Measurements from ENCODE around the gene GDPD5. TPM values are rescaled to one million over a fixed set of nuclear protein-coding genes. Genes with fewer than 3 reads are reported as not detected.

The GDPD5 gene
- total RNA-seq, 1 donor from 2014 or later, result 15.8 TPM

DNA sequence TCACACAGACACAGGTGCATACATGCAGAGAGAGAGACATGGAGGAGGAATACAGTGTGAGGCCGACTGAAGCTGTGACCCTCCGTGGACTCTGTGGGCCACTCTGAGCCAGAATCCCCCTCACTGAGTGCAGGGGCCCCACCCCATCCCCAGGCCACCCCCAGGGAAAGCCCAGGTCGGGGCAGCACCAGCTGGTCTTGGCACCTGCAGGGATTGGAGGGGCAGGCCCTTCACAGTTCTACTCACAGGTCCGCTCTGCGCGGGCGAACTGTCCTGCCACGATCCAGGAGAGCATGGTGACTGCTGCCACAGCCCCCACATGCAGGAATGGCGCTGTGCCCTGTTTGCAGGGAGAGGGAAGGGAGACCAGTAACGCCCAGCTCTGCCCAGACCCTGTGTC lies 76.5 kb downstream of the GDPD5 start:
- no peak overlapping the region for H3K27ac ChIP-seq
- no peaks in the 10 kb centered on the region for H3K36me3 ChIP-seq
- DNase-seq (no peak), ATAC-seq (no peak)
- intact Hi-C loops (cut with DNase I), result loop anchor here (5.0 kb wide), 1 partner anchor 83 kb away; no protein-coding TSS in a partner anchor
- no peaks in the 10 kb centered on the region for H3K27me3 ChIP-seq (ENCODE audit: low read depth)
- TF ChIP-seq, protein P1, sequence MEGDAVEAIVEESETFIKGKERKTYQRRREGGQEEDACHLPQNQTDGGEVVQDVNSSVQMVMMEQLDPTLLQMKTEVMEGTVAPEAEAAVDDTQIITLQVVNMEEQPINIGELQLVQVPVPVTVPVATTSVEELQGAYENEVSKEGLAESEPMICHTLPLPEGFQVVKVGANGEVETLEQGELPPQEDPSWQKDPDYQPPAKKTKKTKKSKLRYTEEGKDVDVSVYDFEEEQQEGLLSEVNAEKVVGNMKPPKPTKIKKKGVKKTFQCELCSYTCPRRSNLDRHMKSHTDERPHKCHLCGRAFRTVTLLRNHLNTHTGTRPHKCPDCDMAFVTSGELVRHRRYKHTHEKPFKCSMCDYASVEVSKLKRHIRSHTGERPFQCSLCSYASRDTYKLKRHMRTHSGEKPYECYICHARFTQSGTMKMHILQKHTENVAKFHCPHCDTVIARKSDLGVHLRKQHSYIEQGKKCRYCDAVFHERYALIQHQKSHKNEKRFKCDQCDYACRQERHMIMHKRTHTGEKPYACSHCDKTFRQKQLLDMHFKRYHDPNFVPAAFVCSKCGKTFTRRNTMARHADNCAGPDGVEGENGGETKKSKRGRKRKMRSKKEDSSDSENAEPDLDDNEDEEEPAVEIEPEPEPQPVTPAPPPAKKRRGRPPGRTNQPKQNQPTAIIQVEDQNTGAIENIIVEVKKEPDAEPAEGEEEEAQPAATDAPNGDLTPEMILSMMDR (IDR thresholded peaks at IDR 0.05), result no peak
- no peaks in the 10 kb centered on the region for H3K4me1 ChIP-seq
- no peak overlapping the region for H3K4me3 ChIP-seq
- no peaks in the 10 kb centered on the region for H3K9me3 ChIP-seq

GRCh38 chr11:75447415-75447814 lies 78.3 kb downstream of the GDPD5 start:
- ATAC-seq, result no peak
- Histone ChIP-seq H3K27me3 (ENCODE audit: low read depth) (no peaks in the 10 kb centered on the region), H3K4me3 (no peak overlapping the region), H3K36me3 (no peaks in the 10 kb centered on the region), H3K27ac (no peak overlapping the region), H3K9me3 (no peaks in the 10 kb centered on the region), H3K4me1 (no peaks in the 10 kb centered on the region)
- intact Hi-C loops (cut with DNase I), result loop anchor here (5.0 kb wide), 1 partner anchor 85 kb away; no protein-coding TSS in a partner anchor
- TF ChIP-seq, protein P1 (IDR thresholded peaks at IDR 0.05), result no peak
- no peak for DNase-seq

DNA sequence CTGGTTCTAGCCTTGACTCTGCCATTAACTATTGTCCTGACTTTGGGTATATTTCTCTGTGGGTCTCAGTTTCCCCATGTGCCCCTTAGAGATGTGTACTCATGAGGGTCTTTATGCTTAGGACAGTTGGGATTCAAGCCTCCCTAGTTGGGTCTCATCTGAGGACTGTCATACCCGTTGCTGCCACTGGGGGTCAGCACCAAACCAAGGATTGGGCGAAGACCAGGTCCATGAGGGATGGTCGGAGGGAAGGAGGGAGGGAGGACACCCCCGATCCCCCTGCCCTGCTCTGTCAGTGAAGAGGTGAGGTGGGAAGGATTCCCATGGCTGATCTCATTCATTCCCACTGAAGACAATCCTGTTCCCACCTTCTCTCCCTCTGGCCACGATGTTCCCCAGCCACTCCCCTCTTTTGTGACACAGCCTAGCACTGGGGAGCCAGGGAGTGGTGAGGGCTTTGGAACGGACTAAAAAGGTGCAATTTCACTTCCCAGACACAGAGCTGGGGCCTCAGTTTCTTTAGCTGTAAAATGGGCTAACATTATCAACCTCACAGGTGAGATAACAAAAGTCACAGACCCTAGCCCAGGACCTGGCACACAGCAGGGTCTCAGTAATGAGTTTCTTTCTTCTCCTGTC lies 80.3 kb downstream of the GDPD5 start:
- intact Hi-C loops (cut with DNase I), result loop anchor here (5.0 kb wide), 1 partner anchor 87 kb away; no protein-coding TSS in a partner anchor
- Histone ChIP-seq H3K9me3 (no peaks in the 10 kb centered on the region), H3K27ac (no peak overlapping the region), H3K4me1 (peaks cover 4% of the 10 kb centered on the region), H3K4me3 (no peak overlapping the region), H3K36me3 (peaks cover 3% of the 10 kb centered on the region), H3K27me3 (ENCODE audit: low read depth) (no peaks in the 10 kb centered on the region)
- peak; percentile 75 to 80 for ATAC-seq
- TF ChIP-seq, protein P1 (IDR thresholded peaks at IDR 0.05), result peak; percentile 96
- DNase-seq, result peak; percentile 75

DNA sequence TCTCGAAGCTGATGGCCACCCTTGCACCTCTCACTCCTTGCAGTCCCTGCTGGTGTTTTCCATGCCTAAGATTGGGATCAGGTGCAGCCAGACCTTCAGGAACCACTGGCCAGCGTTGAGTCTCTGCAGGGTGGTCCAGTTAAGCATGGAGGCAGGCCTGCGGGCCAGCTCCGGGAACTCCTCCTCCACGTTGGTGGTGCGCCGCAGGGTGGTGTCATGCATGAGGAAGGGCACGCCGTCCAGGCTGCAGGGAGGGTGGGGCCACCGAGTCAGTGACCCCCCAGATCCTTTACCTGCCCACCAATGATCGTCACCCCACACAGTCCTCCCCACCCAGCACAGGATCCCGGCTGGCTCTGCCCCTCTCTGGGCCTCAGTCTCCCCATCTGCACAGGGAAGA lies 82.7 kb downstream of the GDPD5 start:
- no peak for ATAC-seq
- Histone ChIP-seq H3K4me1 (peaks cover 4% of the 10 kb centered on the region), H3K27me3 (ENCODE audit: low read depth) (no peaks in the 10 kb centered on the region), H3K4me3 (no peak overlapping the region), H3K36me3 (peaks cover 3% of the 10 kb centered on the region), H3K9me3 (no peaks in the 10 kb centered on the region), H3K27ac (no peak overlapping the region)
- TF ChIP-seq, protein P1 (IDR thresholded peaks at IDR 0.05), result no peak
- no peak for DNase-seq
- intact Hi-C loops (cut with DNase I), result no loop called here

GRCh38 chr11:75442161-75442885 lies 83.4 kb downstream of the GDPD5 start:
- Histone ChIP-seq H3K4me3 (no peak overlapping the region), H3K9me3 (no peaks in the 10 kb centered on the region), H3K4me1 (peaks cover 4% of the 10 kb centered on the region), H3K27ac (no peak overlapping the region), H3K36me3 (peaks cover 3% of the 10 kb centered on the region), H3K27me3 (ENCODE audit: low read depth) (no peaks in the 10 kb centered on the region)
- intact Hi-C loops (cut with DNase I), result no loop called here
- no peak for DNase-seq
- ATAC-seq, result no peak
- TF ChIP-seq, protein P1 (IDR thresholded peaks at IDR 0.05), result no peak

Measured in lower lobe of right lung (tissue), 2 donors.